SK-N-SH (cell line): ENCODE measurements around the gene COBL. TPM values are rescaled to one million over a fixed set of nuclear protein-coding genes. Genes with fewer than 3 reads are reported as not detected.

ENCODE experiments used
- CTCF ChIA-PET: fragments of 300-600, 350-600 bp; formaldehyde crosslinking; extraction: SDS; loops from one replicate; lab custom pipeline; 2021; lab: Yijun Ruan, JAX
- POLR2A ChIA-PET: fragments of 350-600 bp; sonication (Branson Sonifier 250); formaldehyde crosslinking; extraction: SDS; loops from one replicate; lab custom pipeline; 2020; ENCODE audit warnings: antibody characterized with exemption, inconsistent platforms; lab: Yijun Ruan, JAX
- DNase-seq: peaks from one replicate; pipeline ENCODE4 v3.0.0; 2012
- H2AFZ ChIP-seq: fragments of 200-600 bp; sonication (generic); 2 replicates; pipeline ENCODE4 v1.8.1; 2016; ENCODE audit warnings: antibody characterized with exemption, mild to moderate bottlenecking, low read depth
- H3F3A ChIP-seq: fragments of 200-600 bp; sonication (generic); replicated peaks from 2 replicates; pipeline ENCODE3; 2016; ENCODE audit warnings: antibody characterized with exemption, mild to moderate bottlenecking; ENCODE audit not compliant: insufficient read depth
- H3K27ac ChIP-seq, 2 experiments: fragments of 200-500 bp in 1 of 2; fragments of 200-600 bp in 1 of 2; sonication (Bioruptor generic) in 1 of 2; sonication (generic), shearing (Covaris generic) in 1 of 2; 2 replicates each; pipeline versions ENCODE4 v1.5.1 to v1.6.1; 2014 to 2016; ENCODE audit warnings: low read depth in 2 of 2, inconsistent platforms in 1 of 2, low read length in 1 of 2, mild to moderate bottlenecking in 1 of 2, mixed read lengths in 1 of 2
- H3K27me3 ChIP-seq: fragments of 200-600 bp; sonication (generic), shearing (Covaris generic); 2 replicates; pipeline ENCODE4 v1.6.1; 2016; ENCODE audit warnings: mixed run types; ENCODE audit not compliant: insufficient read depth
- H3K36me3 ChIP-seq, 2 experiments: fragments of 200-500 bp in 1 of 2; fragments of 200-600 bp in 1 of 2; sonication (Bioruptor generic) in 1 of 2; sonication (generic) in 1 of 2; replicated peaks in 1 of 2; 2 replicates each; pipeline versions ENCODE3 to v1.5.1; 2014 to 2016; ENCODE audit warnings: low read length in 1 of 2, mild to moderate bottlenecking in 1 of 2; ENCODE audit not compliant: insufficient read depth in 2 of 2, control insufficient read depth in 1 of 2
- H3K4me1 ChIP-seq, 2 experiments: fragments of 200-500 bp in 1 of 2; fragments of 200-600 bp in 1 of 2; sonication (Bioruptor generic) in 1 of 2; sonication (generic), shearing (Covaris generic) in 1 of 2; 2 replicates each; pipeline versions ENCODE4 v1.5.1 to v1.6.1; 2014 to 2016; ENCODE audit warnings: low read depth in 1 of 2, low read length in 1 of 2, mixed run types in 1 of 2; ENCODE audit not compliant: insufficient read depth in 2 of 2, control insufficient read depth in 1 of 2
- H3K4me2 ChIP-seq: fragments of 200-600 bp; sonication (generic), shearing (Covaris generic); 2 replicates; pipeline ENCODE4 v1.6.1; 2017; ENCODE audit warnings: mixed run types
- H3K4me3 ChIP-seq, 2 experiments: fragments of 200-500 bp in 1 of 2; fragments of 200-600 bp in 1 of 2; sonication (Bioruptor generic) in 1 of 2; sonication (generic), shearing (Covaris generic) in 1 of 2; 2 replicates each; pipeline versions ENCODE4 v1.5.1 to v1.8.1; 2014 to 2016; ENCODE audit warnings: low read depth in 2 of 2, inconsistent platforms in 1 of 2, low read length in 1 of 2, mild to moderate bottlenecking in 1 of 2, mixed read lengths in 1 of 2, moderate library complexity in 1 of 2
- H3K79me2 ChIP-seq: fragments of 200-600 bp; sonication (generic); 2 replicates; pipeline ENCODE4 v1.8.1; 2017; ENCODE audit warnings: mild to moderate bottlenecking; ENCODE audit not compliant: insufficient read depth
- H3K9ac ChIP-seq: fragments of 200-600 bp; sonication (generic); 2 replicates; pipeline ENCODE4 v1.6.1; 2017; ENCODE audit warnings: mixed run types
- H3K9me2 ChIP-seq: fragments of 200-600 bp; sonication (generic); 2 replicates; pipeline ENCODE4 v1.6.1; 2017; ENCODE audit warnings: mixed run types
- H3K9me3 ChIP-seq: fragments of 200-600 bp; sonication (generic); 2 replicates; pipeline ENCODE4 v1.6.1; 2017; ENCODE audit warnings: mixed run types, mild to moderate bottlenecking, moderate library complexity
- H4K20me1 ChIP-seq: fragments of 200-600 bp; sonication (generic); 2 replicates; pipeline ENCODE4 v1.6.1; 2017; ENCODE audit warnings: mild to moderate bottlenecking, mixed run types; ENCODE audit not compliant: insufficient read depth
- ELF1 ChIP-seq: IDR thresholded peaks from 2 replicates; pipeline ENCODE4 v1.4.0; 2012
- EP300 ChIP-seq, 2 experiments: IDR thresholded peaks; 2 replicates each; pipeline versions ENCODE4 v1.4.0 to v1.6.1; 2012; ENCODE audit warnings: borderline replicate concordance in 1 of 2, low read depth in 1 of 2, low read length in 1 of 2
- GABPA ChIP-seq: IDR thresholded peaks from 2 replicates; pipeline ENCODE4 v1.4.0; 2012; ENCODE audit warnings: low read depth, mild to moderate bottlenecking
- JUND ChIP-seq: IDR thresholded peaks from 2 replicates; pipeline ENCODE4 v1.4.0; 2012
- MAX ChIP-seq: IDR thresholded peaks from 2 replicates; pipeline ENCODE4 v1.4.0; 2012; ENCODE audit warnings: low read depth
- MEF2A ChIP-seq: IDR thresholded peaks from 2 replicates; pipeline ENCODE4 v1.4.0; 2012; ENCODE audit warnings: low read depth, borderline replicate concordance
- NRF1 ChIP-seq: IDR thresholded peaks from 2 replicates; pipeline ENCODE4 v1.6.1; 2012; ENCODE audit warnings: low read depth, mild to moderate bottlenecking, low read length
- RAD21 ChIP-seq: IDR thresholded peaks from 2 replicates; pipeline ENCODE4 v1.6.1; 2012; ENCODE audit warnings: mild to moderate bottlenecking, low read length
- RFX5 ChIP-seq: IDR thresholded peaks from 2 replicates; pipeline ENCODE4 v1.6.1; 2012; ENCODE audit warnings: mild to moderate bottlenecking, improper control_type of control experiment, low read length
- RXRA ChIP-seq: IDR thresholded peaks from 2 replicates; pipeline ENCODE4 v1.4.0; 2012; ENCODE audit warnings: low read depth, mild to moderate bottlenecking, borderline replicate concordance
- SIN3A ChIP-seq: IDR thresholded peaks from 2 replicates; pipeline ENCODE4 v1.6.1; 2012; ENCODE audit warnings: low read depth, mild to moderate bottlenecking, low read length, moderate library complexity, borderline replicate concordance
- TCF12 ChIP-seq: IDR thresholded peaks from 2 replicates; pipeline ENCODE4 v1.4.0; 2012
- USF1 ChIP-seq: IDR thresholded peaks from 2 replicates; pipeline ENCODE4 v1.4.0; 2012; ENCODE audit warnings: low read depth, borderline replicate concordance
- ZBTB33 ChIP-seq: IDR thresholded peaks from 2 replicates; pipeline ENCODE4 v1.4.0; 2012; ENCODE audit warnings: low read depth, borderline replicate concordance
- WGBS: methylation state at CpG from one replicate; pipeline ENCODE4 v1.1.6; 2017; ENCODE audit warnings: low lambda C conversion rate; 5-methylcytosine and 5-hydroxymethylcytosine counted together
- polyA plus RNA-seq, 3 experiments: library from polyadenylated mRNA; depleted of rRNA; stranded (reverse); fragments of >200 nt; gene quantifications; 2 replicates each; pipeline ENCODE4 v1.2.3, GENCODE V29; 2012

The COBL gene
- polyA plus RNA-seq, 1 of the 3 experiments (the other 2 are of a cell fraction), result under 0.01 TPM

- H3K4me1 ChIP-seq, result peaks cover 0 to 13% of the 10 kb centered on the region in 2 experiments; a peak in 1 of 4 replicates
- no peaks in the 10 kb centered on the region for H3K9me2 ChIP-seq
- no peaks in the 10 kb centered on the region for H3K9me3 ChIP-seq
- no peak overlapping the region for H3K9ac ChIP-seq
- ChIA-PET POLR2A (no interaction called here), CTCF (interaction anchor here (0.6 to 1.4 kb wide), 2 partner anchors 9 to 235 kb away, joined by 3 read pairs; no protein-coding TSS in a partner anchor)
- H3K4me3 ChIP-seq, result no peak overlapping the region
- WGBS, result 48% methylated on average over 9 of the region's 9 CpGs
- H3K79me2 ChIP-seq, result no peaks in the 10 kb centered on the region
- H3F3A ChIP-seq, result no peaks in the 10 kb centered on the region
- H3K36me3 ChIP-seq, result no peaks in the 10 kb centered on the region
- no peaks in the 10 kb centered on the region for H4K20me1 ChIP-seq
- H3K27ac ChIP-seq, result no peak overlapping the region
- no peak overlapping the region for H3K4me2 ChIP-seq
- TF ChIP-seq RXRA (no peak), SIN3A (no peak), MAX (no peak), JUND (no peak), USF1 (no peak), RAD21 (no peak), MEF2A (no peak), ZBTB33 (no peak), EP300 (IDR thresholded peaks at IDR 0.05; ENCODE audit: borderline replicate concordance in 1 of 2, low read depth in 1 of 2, low read length in 1 of 2) (no peak), GABPA (no peak), TCF12 (no peak), NRF1 (no peak), ELF1 (no peak)
- TF ChIP-seq, all 33 proteins: peak for 0
- Histone ChIP-seq H3K27me3 (peaks cover 28% of the 10 kb centered on the region), H2AFZ (no peak overlapping the region)
- DNase-seq, result no peak
Observed at GRCh38 chr7:51016546-51016945, 300.1 kb downstream of the COBL start.

- no peaks in the 10 kb centered on the region for H3K9me2 ChIP-seq
- TF ChIP-seq RXRA, result no peak
- no peak for TF ChIP-seq RFX5
- TF ChIP-seq, all 33 proteins: peak for 0
- Histone ChIP-seq H3F3A (no peaks in the 10 kb centered on the region), H4K20me1 (no peaks in the 10 kb centered on the region), H3K36me3 (no peaks in the 10 kb centered on the region), H3K4me3 (no peak overlapping the region), H3K9ac (no peak overlapping the region), H3K79me2 (no peaks in the 10 kb centered on the region), H2AFZ (no peak overlapping the region), H3K4me2 (no peak overlapping the region), H3K27me3 (peaks cover 31% of the 10 kb centered on the region), H3K4me1 (peaks cover 0 to 13% of the 10 kb centered on the region in 2 experiments; a peak in 1 of 4 replicates), H3K9me3 (no peaks in the 10 kb centered on the region), H3K27ac (no peak overlapping the region)
- POLR2A ChIA-PET, result no interaction called here
- DNase-seq, result no peak
- WGBS, result 32% methylated on average over 11 of the region's 11 CpGs
- CTCF ChIA-PET, result interaction anchor here (0.6 kb wide), 1 partner anchor 234 kb away, joined by 3 read pairs; no protein-coding TSS in a partner anchor
Observed at GRCh38 chr7:51015581-51015980, 301.0 kb downstream of the COBL start.
